CD1c-positive myeloid dendritic cell (primary cell): ENCODE measurements around the gene KIAA1614.
"Not testable (repeated sequence)": the region's sequence is repeated elsewhere in the genome, so short reads cannot be mapped to it uniquely, and the experiment has no call there.

Experiments
- DNase-seq: peaks from one replicate; pipeline ENCODE4 v3.0.0-alpha.2; 2016; ENCODE audit errors: extremely low spot score

KIAA1614 gene

GRCh38 chr1:180961622-180962021 lies 48.9 kb downstream of the KIAA1614 start:
- no peak for DNase-seq

GRCh38 chr1:180962178-180962577 lies 49.5 kb downstream of the KIAA1614 start:
- DNase-seq, result peak; percentile 35

- no peak for DNase-seq
These were observed 51.4 kb downstream of the KIAA1614 start for GRCh38 chr1:180964056-180964455.

GRCh38 chr1:180964595-180964994 lies 51.9 kb downstream of the KIAA1614 start:
- no peak for DNase-seq

GRCh38 chr1:180966312-180966711 lies 53.6 kb downstream of the KIAA1614 start:
- DNase-seq, result no peak

GRCh38 chr1:180966744-180967536 lies 54.2 kb downstream of the KIAA1614 start:
- no peak for DNase-seq

GRCh38 chr1:180967558-180967957 lies 54.9 kb downstream of the KIAA1614 start:
- DNase-seq, result no peak

GRCh38 chr1:180968834-180969233 lies 56.1 kb downstream of the KIAA1614 start:
- not testable (repeated sequence) for DNase-seq

- DNase-seq, result peak; percentile 66
These were observed 56.7 kb downstream of the KIAA1614 start for GRCh38 chr1:180969434-180969833.

GRCh38 chr1:180970333-180971079 lies 57.8 kb downstream of the KIAA1614 start:
- no peak for DNase-seq

- no peak for DNase-seq
These were observed 58.7 kb downstream of the KIAA1614 start for GRCh38 chr1:180971273-180971997.

GRCh38 chr1:180973369-180973768 lies 60.7 kb downstream of the KIAA1614 start:
- DNase-seq, result no peak

GRCh38 chr1:180974236-180974635 lies 61.5 kb downstream of the KIAA1614 start:
- DNase-seq, result no peak

- no peak for DNase-seq
These were observed 62.9 kb downstream of the KIAA1614 start for GRCh38 chr1:180975551-180975950.

- no peak for DNase-seq
These were observed 63.5 kb downstream of the KIAA1614 start for GRCh38 chr1:180976191-180976590.

- DNase-seq, result no peak
These were observed 64.1 kb downstream of the KIAA1614 start for GRCh38 chr1:180976732-180977357.

GRCh38 chr1:180981596-180982387 lies 69.1 kb downstream of the KIAA1614 start:
- DNase-seq, result peak; percentile 5

GRCh38 chr1:180982422-180982821 lies 69.7 kb downstream of the KIAA1614 start:
- DNase-seq, result no peak

GRCh38 chr1:180988253-180988752 lies 75.6 kb downstream of the KIAA1614 start:
- no peak for DNase-seq

GRCh38 chr1:180994262-180994661 lies 81.6 kb downstream of the KIAA1614 start:
- no peak for DNase-seq
